CD4-positive, CD25-positive, alpha-beta regulatory T cell (primary cell): ENCODE measurements around the gene ZNF322. TPM values are rescaled to one million over a fixed set of nuclear protein-coding genes. Genes with fewer than 3 reads are reported as not detected.

Source experiments
- ATAC-seq, 2 donors: fragments of 150-1000 bp; cut with Tn5 transposase; one replicate each; pipeline ENCODE4 v1.10.0; 2021; ENCODE audit warnings: low read depth in 2 of 2, moderate number of reproducible peaks in 2 of 2, moderate library complexity in 1 of 2
- DNase-seq, 3 donors: peaks; one replicate each; pipeline versions ENCODE4 v3.0.0 to v3.0.0-alpha.2; 2012 to 2022; ENCODE audit warnings: mixed read lengths in 1 of 3
- H3K27ac ChIP-seq: one replicate; pipeline ENCODE4 v1.7.0; 2013; ENCODE audit warnings: mild to moderate bottlenecking, low read length; ENCODE audit not compliant: insufficient read depth, poor library complexity, severe bottlenecking
- H3K27me3 ChIP-seq: one replicate; pipeline ENCODE4 v1.7.0; 2013; ENCODE audit warnings: low read length; ENCODE audit not compliant: control insufficient read depth, insufficient read depth
- H3K36me3 ChIP-seq: one replicate; pipeline ENCODE4 v1.7.0; 2013; ENCODE audit warnings: mild to moderate bottlenecking, low read length, moderate library complexity; ENCODE audit not compliant: control insufficient read depth, insufficient read depth
- H3K4me1 ChIP-seq: 2 replicates; pipeline ENCODE4 v1.7.0; 2013; ENCODE audit warnings: mild to moderate bottlenecking, low read length; ENCODE audit not compliant: insufficient read depth, control insufficient read depth, poor library complexity, severe bottlenecking
- H3K4me3 ChIP-seq: one replicate; pipeline ENCODE4 v1.7.0; 2013; ENCODE audit warnings: low read depth, mild to moderate bottlenecking, low read length, moderate library complexity
- H3K9me3 ChIP-seq, 2 experiments: 1 replicate in 1 of 2; 2 replicates in 1 of 2; pipeline ENCODE4 v1.7.0; 2013; ENCODE audit warnings: low read length in 2 of 2, mild to moderate bottlenecking in 1 of 2, moderate library complexity in 1 of 2; ENCODE audit not compliant: control insufficient read depth in 2 of 2
- H3K27ac Mint-ChIP-seq, 3 donors: one replicate each; pipeline ENCODE4 v1.8.0; 2020 to 2022; ENCODE audit warnings: mild to moderate bottlenecking in 3 of 3, mixed read lengths in 3 of 3, moderate library complexity in 2 of 3
- H3K27me3 Mint-ChIP-seq: one replicate; pipeline ENCODE4 v1.8.0; 2022; ENCODE audit warnings: mild to moderate bottlenecking, mixed read lengths
- H3K36me3 Mint-ChIP-seq: one replicate; pipeline ENCODE4 v1.8.0; 2020; ENCODE audit warnings: mixed read lengths
- H3K4me1 Mint-ChIP-seq, 4 donors: one replicate each; pipeline ENCODE4 v1.8.0; 2020 to 2022; ENCODE audit warnings: mixed read lengths in 4 of 4, mild to moderate bottlenecking in 1 of 4
- H3K4me3 Mint-ChIP-seq, 4 donors: one replicate each; pipeline ENCODE4 v1.8.0; 2020 to 2022; ENCODE audit warnings: mild to moderate bottlenecking in 4 of 4, mixed read lengths in 4 of 4, moderate library complexity in 3 of 4
- H3K9me3 Mint-ChIP-seq, 7 donors: one replicate each; pipeline ENCODE4 v1.8.0; 2020 to 2022; ENCODE audit warnings: mixed read lengths in 7 of 7, mild to moderate bottlenecking in 3 of 7, moderate library complexity in 2 of 7
- polyA plus RNA-seq, 4 donors: library from polyadenylated mRNA; unstranded; fragments of 300-500 nt; fragmentation: Illumina TruSeq; gene quantifications; one replicate each; pipeline ENCODE4 v1.2.3, GENCODE V29; 2021
- total RNA-seq: library from RNA; stranded (reverse); gene quantifications from one replicate; pipeline ENCODE4 v1.2.3, GENCODE V29; 2022

The ZNF322 gene
- total and polyA plus RNA-seq, 5 donors from 2014 or later: 2.8 to 8.4 (median 7.3) TPM

- H3K4me3 Mint-ChIP-seq: peak overlapping the region in 3 of 4 donors; percentile 43 to 84 (median 58)
- peaks cover 5% of the 10 kb centered on the region for H3K27me3 ChIP-seq
Observed at GRCh38 chr6:26599591-26599990, 60.0 kb downstream of the ZNF322 start.

GRCh38 chr6:26599134-26599533, 60.4 kb downstream of the ZNF322 start:
- no peaks in the 10 kb centered on the region for H3K27me3 Mint-ChIP-seq
- H3K4me3 ChIP-seq: no peak overlapping the region
- H3K9me3 ChIP-seq: no peaks in the 10 kb centered on the region
- H3K4me1 ChIP-seq: peaks cover 28% of the 10 kb centered on the region
- peaks cover 19% of the 10 kb centered on the region for H3K36me3 Mint-ChIP-seq
- H3K27me3 ChIP-seq: peaks cover 9% of the 10 kb centered on the region
- DNase-seq (no peak), ATAC-seq (no peak)
- no peaks in the 10 kb centered on the region for H3K9me3 Mint-ChIP-seq
- H3K27ac Mint-ChIP-seq: peak overlapping the region in 1 of 3 donors; percentile 87
- peaks cover 5 to 26% (median 17%) of the 10 kb centered on the region in 4 donors for H3K4me1 Mint-ChIP-seq
- H3K4me3 Mint-ChIP-seq: peak overlapping the region in 2 of 4 donors; percentile 58 to 84
- H3K36me3 ChIP-seq: peaks cover 21% of the 10 kb centered on the region
- H3K27ac ChIP-seq: peak overlapping the region; percentile 90

More at GRCh38 chr6:26599591-26599990, 60.0 kb downstream of the ZNF322 start:
- H3K36me3 Mint-ChIP-seq: peaks cover 19% of the 10 kb centered on the region
- Histone ChIP-seq H3K27ac (peak overlapping the region; percentile 90), H3K4me1 (peaks cover 28% of the 10 kb centered on the region), H3K9me3 (no peaks in the 10 kb centered on the region), H3K36me3 (peaks cover 21% of the 10 kb centered on the region), H3K4me3 (no peak overlapping the region)
- DNase-seq (no peak), ATAC-seq (no peak)
- peak overlapping the region in 2 of 3 donors; percentile 71 to 87 for H3K27ac Mint-ChIP-seq
- H3K9me3 Mint-ChIP-seq: no peaks in the 10 kb centered on the region
- H3K4me1 Mint-ChIP-seq: peaks cover 5 to 26% (median 17%) of the 10 kb centered on the region in 4 donors
- no peaks in the 10 kb centered on the region for H3K27me3 Mint-ChIP-seq

GRCh38 chr6:26598267-26598666, 61.3 kb downstream of the ZNF322 start:
- Histone ChIP-seq H3K27me3 (peaks cover 15% of the 10 kb centered on the region), H3K9me3 (no peaks in the 10 kb centered on the region), H3K4me3 (peak overlapping the region; percentile 95), H3K36me3 (peaks cover 21% of the 10 kb centered on the region), H3K4me1 (peaks cover 28% of the 10 kb centered on the region), H3K27ac (peak overlapping the region; percentile 90)
- Mint-ChIP-seq H3K4me1 (peaks cover 5 to 26% (median 17%) of the 10 kb centered on the region in 4 donors), H3K4me3 (no peak overlapping the region), H3K27ac (peak overlapping the region in 2 of 3 donors; percentile 82 to 91), H3K36me3 (peaks cover 19% of the 10 kb centered on the region), H3K27me3 (no peaks in the 10 kb centered on the region), H3K9me3 (no peaks in the 10 kb centered on the region)
- ATAC-seq: no peak
- no peak for DNase-seq

GRCh38 chr6:26597821-26598220, 61.7 kb downstream of the ZNF322 start:
- H3K4me3 Mint-ChIP-seq: no peak overlapping the region
- peaks cover 20% of the 10 kb centered on the region for H3K27me3 ChIP-seq
- peaks cover 4 to 26% (median 17%) of the 10 kb centered on the region in 4 donors for H3K4me1 Mint-ChIP-seq
- peaks cover 19% of the 10 kb centered on the region for H3K36me3 Mint-ChIP-seq
- no peaks in the 10 kb centered on the region for H3K9me3 ChIP-seq
- peak overlapping the region; percentile 95 for H3K4me3 ChIP-seq
- H3K27ac ChIP-seq: peak overlapping the region; percentile 90
- H3K4me1 ChIP-seq: peaks cover 28% of the 10 kb centered on the region
- no peak for ATAC-seq
- peaks cover 2% of the 10 kb centered on the region for H3K27me3 Mint-ChIP-seq
- no peaks in the 10 kb centered on the region for H3K9me3 Mint-ChIP-seq
- DNase-seq: no peak
- H3K27ac Mint-ChIP-seq: peak overlapping the region in 2 of 3 donors; percentile 82 to 91
- peaks cover 21% of the 10 kb centered on the region for H3K36me3 ChIP-seq

- Mint-ChIP-seq H3K27ac (no peak overlapping the region), H3K36me3 (peaks cover 19% of the 10 kb centered on the region), H3K27me3 (peaks cover 6% of the 10 kb centered on the region), H3K4me3 (no peak overlapping the region), H3K9me3 (no peaks in the 10 kb centered on the region), H3K4me1 (peaks cover 0 to 26% (median 17%) of the 10 kb centered on the region in 4 donors)
- ATAC-seq (no peak), DNase-seq (no peak)
- peaks cover 24% of the 10 kb centered on the region for H3K27me3 ChIP-seq
- no peaks in the 10 kb centered on the region for H3K9me3 ChIP-seq
- peak overlapping the region; percentile 90 for H3K27ac ChIP-seq
- peak overlapping the region; percentile 95 for H3K4me3 ChIP-seq
- peaks cover 21% of the 10 kb centered on the region for H3K36me3 ChIP-seq
- peaks cover 28% of the 10 kb centered on the region for H3K4me1 ChIP-seq
Observed at GRCh38 chr6:26597389-26597766, 62.2 kb downstream of the ZNF322 start.

GRCh38 chr6:26596579-26597388, 62.8 kb downstream of the ZNF322 start, which contains the start of gene ABT1:
ABT1 (plus strand) TSS chr6:26596953; CDS start chr6:26596983, 30 bp downstream.
- H3K4me1 ChIP-seq: peaks cover 28% of the 10 kb centered on the region
- H3K4me1 Mint-ChIP-seq: peaks cover 0 to 26% (median 17%) of the 10 kb centered on the region in 4 donors
- DNase-seq (peak; percentile 95 to 99 (median 96)), ATAC-seq (peak; percentile 83 to 86)
- peaks cover 21% of the 10 kb centered on the region for H3K36me3 ChIP-seq
- no peak within 1 kb of the TSS for H3K27ac Mint-ChIP-seq
- no peaks in the 10 kb centered on the region for H3K9me3 Mint-ChIP-seq
- H3K36me3 Mint-ChIP-seq: peaks cover 19% of the 10 kb centered on the region
- H3K4me3 Mint-ChIP-seq: no peak within 1 kb of the TSS
- H3K27me3 Mint-ChIP-seq: peaks cover 12% of the 10 kb centered on the region
- H3K27me3 ChIP-seq: peaks cover 29% of the 10 kb centered on the region
- peak within 1 kb of the TSS; percentile 95 for H3K4me3 ChIP-seq
- H3K27ac ChIP-seq: peak within 1 kb of the TSS; percentile 90
- no peaks in the 10 kb centered on the region for H3K9me3 ChIP-seq

- H3K36me3 ChIP-seq: peaks cover 21% of the 10 kb centered on the region
- ATAC-seq: peak; percentile 32 to 52
- Mint-ChIP-seq H3K4me1 (peaks cover 0 to 26% (median 17%) of the 10 kb centered on the region in 4 donors), H3K27ac (no peak overlapping the region), H3K9me3 (no peaks in the 10 kb centered on the region), H3K27me3 (peaks cover 20% of the 10 kb centered on the region), H3K36me3 (peaks cover 19% of the 10 kb centered on the region), H3K4me3 (no peak overlapping the region)
- peaks cover 33% of the 10 kb centered on the region for H3K27me3 ChIP-seq
- peaks cover 28% of the 10 kb centered on the region for H3K4me1 ChIP-seq
- peak; percentile 73 to 88 (median 76) for DNase-seq
- peak overlapping the region; percentile 95 for H3K4me3 ChIP-seq
- no peaks in the 10 kb centered on the region for H3K9me3 ChIP-seq
- H3K27ac ChIP-seq: peak overlapping the region; percentile 90
Observed at GRCh38 chr6:26595669-26596269, 63.8 kb downstream of the ZNF322 start.
